UCSD-AML1 (cell line): ENCODE results near the gene FAIM2.
A peak's percentile ranks its signal among the peaks of the same experiment; 100 is the strongest.

Source experiments
- DNase-seq: peaks from one replicate; lab custom pipeline; 2025; ENCODE audit not compliant: unreplicated experiment; lab: John Stamatoyannopoulos, UW

The FAIM2 gene

DNA sequence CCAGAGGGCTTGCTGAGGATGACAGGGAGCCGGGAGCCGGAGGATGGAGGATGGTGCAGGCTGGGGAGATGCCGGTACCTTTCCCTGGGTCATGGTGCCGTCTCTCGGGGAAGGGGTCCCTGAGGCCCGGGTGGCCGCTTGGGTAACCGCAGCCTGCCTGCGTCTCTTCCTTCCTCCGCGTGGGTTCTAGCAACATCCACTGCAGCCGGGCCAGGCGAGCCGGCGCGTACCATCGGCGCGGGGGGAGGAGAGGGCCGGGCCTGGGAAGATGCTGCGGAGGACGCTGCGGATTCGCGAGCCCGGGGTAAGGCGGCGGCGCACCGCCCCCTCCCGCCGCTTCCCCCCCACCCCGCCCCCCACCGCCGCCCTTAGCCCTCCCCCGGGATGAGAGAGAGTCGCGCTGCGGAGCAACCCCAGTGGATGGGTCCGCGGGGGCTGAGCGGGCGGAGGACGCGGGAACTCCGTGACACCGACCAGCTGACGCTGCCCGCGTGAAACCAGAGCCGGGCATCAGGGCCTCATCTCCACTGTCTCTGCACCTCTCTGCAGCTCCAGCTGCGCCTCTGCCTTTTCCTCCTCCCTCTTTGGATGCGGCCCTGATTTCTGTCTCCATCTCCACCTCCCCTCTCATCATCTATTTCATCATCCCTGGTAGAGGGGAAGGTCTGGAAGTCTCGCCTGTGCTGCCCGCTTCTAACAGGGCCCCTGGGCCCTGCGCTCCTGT lies at the start of gene FAIM2:
FAIM2 (minus strand) TSS at position 201 of the 724 bp plus-strand sequence; CDS start at position 93, 108 bp downstream.
- DNase-seq: no peak

DNA sequence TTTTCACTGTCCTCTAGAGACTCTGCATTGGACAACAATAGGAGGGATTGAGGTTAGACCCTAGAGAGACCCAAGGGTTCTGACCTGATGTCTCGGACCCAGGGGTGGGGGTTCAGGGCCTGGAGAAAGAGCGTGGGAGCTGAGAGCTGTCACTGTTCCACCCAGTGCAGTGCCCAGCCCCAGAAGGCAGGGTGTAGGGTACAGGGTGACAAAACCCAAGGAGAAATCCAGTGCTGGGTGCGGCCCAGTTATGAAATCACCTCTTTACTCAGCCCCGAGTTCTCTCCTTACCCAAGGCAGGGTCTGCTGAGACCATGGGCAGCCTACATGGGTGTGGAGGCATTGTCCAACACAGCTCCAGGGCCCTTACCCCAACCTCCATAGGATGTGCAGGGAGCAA lies 49.5 kb upstream of the FAIM2 start:
- no peak for DNase-seq

DNA sequence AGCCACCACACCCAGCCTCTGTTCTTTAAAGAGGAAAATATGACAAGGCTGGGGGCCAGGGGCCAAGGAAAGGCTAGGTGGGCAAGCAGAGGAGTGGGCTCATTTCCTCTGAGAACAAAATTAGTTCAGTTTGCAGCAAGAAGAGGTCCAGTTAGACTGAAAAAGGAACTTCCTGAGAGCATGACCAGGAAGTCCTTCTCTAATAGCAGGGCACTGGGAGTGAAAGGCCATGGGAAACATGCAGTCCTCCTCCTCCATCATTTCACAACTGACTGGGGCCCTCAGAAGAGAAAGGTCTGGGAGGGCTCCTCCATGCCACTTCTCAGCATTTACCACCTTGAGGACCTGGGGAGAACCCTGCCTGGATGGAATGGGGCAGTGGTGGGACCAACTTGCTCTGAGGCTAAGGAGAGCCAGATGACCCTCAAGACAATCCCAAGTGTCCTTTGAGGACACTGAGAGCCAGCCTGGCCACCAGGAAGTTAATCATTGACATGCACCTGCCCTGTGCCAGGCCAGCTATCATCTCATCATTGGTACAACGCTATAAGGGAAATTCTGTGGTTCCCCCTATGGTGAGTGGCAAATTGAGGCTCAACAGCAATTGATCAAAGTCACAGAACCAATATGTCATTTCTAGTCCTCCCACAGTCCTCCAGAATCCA lies 48.8 kb upstream of the FAIM2 start:
- no peak for DNase-seq

DNA sequence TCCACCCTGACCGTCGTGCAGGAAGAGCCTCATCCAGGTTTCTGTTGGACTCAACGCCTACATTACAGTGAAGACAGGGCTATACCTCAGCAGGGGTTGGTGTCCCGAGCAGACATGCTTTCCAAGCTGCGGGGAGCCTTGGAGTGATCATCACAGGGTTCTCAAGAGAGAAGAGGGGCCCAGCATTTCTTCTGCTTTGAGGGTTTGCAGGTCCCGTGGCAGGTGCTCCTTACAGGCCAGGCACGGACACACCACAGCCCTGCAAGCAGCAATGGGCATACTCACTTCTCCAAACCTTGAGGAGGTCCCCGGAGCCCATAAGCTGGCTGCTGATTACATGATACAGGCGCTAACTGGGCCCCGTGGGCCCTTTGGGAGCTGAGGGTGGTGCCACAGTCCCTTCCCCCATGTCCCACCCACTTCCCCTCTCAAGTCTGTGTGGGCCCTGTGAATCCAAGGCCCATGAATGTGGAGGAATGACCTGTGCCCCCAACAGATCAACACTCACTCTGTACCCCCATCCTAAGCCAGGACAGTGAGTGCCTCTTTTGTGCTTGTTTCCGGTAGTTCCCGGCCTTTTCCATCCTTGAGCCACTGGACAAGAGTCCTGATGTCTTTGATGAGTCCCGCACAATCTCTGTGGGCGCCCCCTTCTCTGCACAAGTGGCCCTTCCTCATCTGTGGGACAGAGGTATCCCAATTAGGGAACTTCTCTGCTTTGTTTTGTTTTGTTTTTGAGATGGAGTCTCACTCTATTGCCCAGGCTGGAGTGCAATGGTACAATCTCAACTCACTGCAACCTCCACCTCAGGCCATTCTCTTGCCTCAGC lies 47.9 kb upstream of the FAIM2 start:
- no peak for DNase-seq

DNA sequence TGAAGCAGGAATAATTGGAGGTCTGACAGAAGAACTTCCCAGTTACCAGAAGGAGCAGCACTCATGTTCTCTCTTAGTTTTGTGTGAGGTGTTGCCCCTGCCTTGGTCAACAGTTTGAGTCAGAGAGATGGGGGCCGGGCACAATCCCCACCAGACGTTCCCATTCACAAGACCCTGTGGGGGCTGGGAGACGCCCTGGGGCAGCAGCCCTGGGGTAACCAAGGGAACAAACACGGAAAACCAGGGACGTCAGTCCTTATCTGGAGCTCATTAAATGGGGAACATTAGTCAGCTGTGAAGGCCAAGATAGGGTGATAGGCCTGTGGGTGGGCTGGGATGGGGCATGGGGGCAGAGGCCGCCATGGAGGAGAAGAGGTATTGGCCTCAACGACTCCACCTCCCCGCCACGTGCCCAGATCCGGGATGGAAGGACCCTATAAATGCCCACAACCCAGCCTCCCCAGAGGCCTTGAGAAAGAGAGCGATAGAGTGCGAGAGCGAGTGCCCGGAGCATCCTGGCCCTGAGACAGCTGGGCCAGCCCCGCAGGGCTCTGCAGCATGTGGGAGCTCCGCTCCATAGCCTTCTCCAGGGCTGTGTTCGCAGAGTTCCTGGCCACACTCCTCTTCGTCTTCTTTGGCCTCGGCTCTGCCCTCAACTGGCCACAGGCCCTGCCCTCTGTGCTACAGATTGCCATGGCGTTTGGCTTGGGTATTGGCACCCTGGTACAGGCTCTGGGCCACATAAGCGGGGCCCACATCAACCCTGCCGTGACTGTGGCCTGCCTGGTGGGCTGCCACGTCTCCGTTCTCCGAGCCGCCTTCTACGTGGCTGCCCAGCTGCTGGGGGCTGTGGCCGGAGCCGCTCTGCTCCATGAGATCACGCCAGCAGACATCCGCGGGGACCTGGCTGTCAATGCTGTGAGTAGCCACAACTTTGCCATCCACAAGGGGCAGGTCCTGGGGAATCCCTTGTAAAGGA lies 46.9 kb upstream of the FAIM2 start, which contains the start of gene AQP2:
AQP2 (plus strand) TSS at position 465 of the 979 bp plus-strand sequence; CDS start at position 559, 94 bp downstream.
- DNase-seq: no peak

DNA sequence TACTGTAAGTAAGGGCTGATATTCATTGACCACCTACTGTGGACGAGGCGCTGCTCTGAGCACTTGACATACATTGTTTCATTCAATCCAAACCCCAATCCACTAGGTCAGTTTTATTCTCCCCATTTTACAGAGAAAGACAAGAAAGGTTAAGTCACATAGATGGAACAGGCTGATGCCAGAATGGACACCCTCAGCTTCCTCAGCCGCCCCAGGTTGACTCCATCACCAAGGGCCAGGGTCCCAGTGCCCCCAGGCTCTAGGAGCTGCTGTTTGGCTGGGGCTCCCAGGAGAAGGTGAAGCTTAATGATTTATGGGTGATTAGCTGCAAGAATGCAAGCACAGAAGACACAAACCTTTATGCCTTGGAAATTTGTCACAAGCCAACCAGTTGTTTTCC lies 46.2 kb upstream of the FAIM2 start:
- DNase-seq: no peak

DNA sequence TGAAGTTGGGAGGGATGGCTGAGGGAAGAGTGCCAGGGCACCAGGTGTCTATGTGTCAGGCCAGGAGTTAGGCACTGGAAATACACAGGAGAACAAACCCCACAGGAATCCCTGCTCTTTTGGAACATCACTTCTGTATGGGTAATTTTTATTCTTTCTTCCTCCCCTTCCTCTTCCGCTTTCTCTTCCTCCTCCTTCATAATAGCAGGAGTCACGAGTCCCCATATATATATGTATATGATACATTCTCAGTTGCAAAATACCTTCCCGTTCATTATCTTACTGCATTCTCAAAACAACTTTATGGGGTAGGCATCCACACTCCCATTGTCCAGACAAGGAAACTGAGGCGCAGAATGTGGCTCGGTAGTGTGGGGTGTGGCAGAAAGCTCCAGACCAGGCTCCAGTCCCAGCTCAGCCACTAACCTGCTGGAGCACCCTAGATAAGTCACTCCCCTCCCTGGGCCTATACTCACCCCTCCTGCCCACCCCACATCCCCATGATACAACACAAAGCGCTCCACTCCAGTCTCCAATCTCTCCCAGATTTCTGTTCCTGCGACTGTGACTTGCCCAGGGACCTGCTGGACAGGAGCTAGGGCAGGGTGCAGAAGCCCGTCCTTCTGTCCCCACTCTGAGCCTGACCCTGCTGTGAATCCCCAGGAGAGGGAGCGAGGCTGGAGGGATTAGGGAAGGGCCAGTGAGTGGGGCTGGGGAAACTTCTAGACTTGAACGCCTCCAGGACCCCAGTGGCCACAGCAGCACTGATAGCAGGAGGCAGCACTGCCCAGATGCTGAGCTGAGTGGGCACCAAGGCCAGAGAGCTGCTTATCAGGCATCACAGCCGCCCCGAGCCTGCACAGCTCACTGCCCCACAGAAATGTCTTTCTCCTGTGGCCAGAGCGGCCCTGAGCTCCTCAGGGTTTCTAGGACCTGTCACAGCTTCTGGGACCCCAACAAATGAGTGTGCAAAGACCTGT lies 45.5 kb upstream of the FAIM2 start:
- DNase-seq: no peak

DNA sequence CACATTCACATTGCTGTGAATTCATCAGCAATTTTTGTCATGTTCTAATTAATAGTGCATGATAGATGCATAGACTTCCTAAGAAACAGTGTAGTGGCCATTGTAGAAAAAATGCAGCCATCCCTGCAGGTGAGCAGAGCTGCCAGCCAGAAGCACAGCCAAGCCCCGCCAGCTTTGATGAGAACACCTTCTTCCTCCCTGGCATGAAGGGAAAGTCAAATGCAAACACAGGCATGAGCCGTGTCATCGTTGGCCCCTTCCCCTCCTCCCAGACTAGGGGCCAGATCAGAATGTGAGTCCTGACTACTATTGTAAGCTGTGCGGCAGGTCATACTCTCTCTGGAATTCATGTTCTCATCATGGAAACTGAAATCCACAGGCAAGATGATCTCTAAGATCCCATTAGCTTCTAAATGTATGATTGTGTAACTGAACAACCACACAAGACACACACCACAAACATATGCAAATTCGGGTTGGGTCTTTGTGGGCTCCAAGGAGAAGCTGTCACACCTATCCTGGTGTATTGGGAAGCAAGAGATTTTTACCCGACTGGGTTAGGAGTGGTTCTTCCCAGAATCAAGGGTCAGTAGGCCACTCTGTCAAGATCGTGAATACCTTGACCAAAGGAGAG lies 44.0 kb upstream of the FAIM2 start:
- DNase-seq: no peak

DNA sequence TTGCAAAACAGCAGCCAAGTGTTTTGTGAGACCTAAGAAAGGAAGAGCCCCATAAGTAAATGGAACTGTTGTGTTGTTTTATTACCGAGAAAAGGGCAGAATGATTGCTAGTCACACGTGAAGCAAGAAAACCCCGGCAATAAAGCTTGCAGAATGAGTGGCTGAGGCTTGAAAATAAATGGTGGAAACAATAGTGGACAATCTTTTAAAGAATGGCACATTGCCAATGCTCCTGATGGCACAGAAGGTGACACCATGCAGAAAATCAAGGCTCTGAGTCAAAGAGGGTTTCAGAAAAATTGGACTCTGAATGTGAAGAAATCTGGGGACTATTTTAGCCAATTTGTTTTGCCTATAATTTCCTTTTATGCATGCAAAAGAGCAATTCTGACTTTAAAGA lies 42.8 kb upstream of the FAIM2 start:
- DNase-seq: no peak

DNA sequence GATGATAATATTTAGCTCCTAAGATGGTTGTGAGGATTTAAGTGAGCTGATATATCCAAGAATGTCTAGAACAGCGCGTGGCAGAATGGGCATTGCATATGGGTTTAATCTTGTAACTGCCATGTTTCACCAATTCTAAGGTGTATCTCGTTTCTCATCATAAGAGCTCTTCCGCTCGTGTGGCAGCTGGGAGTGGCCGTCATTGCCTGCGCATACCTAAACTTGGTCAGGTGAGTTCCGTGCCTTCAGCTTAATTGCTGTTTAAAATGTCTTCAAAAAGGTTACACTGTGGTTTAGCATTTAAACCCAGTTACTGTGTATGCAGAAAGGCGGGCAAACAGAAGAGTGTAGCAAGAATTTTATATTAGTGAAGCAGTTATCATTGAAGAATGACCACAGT lies 42.4 kb upstream of the FAIM2 start:
- no peak for DNase-seq

DNA sequence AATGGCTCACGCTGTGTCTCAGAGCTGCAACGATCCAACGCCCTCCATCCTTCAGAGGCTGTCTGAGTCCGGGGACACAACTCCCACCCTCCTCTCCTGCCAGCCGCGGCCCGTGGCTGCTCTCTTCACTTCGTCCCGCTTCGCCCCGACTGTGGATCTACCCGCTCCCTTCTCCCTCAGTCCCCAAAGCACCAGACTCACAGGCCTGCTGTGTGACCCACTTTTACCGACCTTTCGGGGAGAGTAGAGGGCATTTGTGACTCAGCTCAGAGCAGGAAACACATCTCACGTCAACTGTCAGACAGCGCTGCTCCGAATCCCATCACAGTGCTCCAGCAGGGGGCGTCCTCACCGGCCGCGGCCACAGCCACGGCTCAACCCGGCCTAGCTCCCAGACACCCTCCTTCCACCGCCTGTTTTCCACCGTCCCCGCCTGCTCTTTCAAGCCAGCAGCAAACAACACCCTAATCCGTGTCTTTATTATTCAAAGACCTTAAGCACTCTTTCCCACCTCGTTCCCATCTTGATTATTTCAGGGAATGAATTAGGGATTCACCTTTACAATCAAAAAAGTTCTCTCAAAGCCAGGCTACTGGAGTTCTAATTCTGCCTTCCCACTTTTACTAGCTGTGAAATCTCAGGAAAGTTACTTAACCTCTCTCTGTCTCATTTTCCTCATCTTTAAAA lies 41.8 kb upstream of the FAIM2 start:
- DNase-seq: peak; percentile 72

DNA sequence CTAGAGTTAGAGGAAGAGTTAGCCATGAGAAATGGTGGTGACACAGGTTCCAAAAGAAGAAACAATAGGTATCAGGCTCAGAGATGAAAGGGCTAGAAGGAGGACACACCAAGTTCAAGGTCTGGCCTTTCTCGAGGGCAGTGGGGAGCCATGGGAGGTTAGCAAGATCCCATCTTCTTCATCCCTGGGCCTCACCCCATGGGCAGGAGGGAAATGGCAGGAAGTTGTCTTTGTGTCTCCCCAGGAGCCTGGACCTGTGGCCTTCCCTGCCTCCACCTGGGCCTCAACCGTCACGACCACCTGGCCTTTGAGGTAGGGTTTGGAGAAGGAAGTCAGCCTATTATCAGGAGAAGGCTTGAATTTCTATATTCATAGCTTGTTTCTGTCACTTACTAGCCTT lies 41.0 kb upstream of the FAIM2 start:
- DNase-seq: no peak

DNA sequence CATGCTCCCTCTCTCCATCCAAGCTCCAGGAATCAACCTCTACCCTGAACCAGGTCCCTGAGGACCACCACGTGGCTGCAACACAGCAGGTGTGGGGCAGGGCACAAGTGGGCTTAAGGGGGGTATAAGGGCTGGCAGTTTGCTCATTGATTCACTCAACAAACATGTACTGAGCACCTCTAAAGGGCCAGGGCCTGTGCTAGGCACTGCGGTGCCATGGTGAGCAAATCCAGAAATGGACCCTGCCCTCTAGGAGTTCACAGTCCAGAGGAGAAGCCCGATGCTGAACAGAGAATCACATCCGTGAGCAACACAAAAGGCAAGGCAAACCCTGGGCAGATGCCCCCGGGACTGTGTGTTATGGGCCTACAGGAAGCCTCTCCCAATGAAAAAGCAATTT lies 40.3 kb upstream of the FAIM2 start:
- no peak for DNase-seq

DNA sequence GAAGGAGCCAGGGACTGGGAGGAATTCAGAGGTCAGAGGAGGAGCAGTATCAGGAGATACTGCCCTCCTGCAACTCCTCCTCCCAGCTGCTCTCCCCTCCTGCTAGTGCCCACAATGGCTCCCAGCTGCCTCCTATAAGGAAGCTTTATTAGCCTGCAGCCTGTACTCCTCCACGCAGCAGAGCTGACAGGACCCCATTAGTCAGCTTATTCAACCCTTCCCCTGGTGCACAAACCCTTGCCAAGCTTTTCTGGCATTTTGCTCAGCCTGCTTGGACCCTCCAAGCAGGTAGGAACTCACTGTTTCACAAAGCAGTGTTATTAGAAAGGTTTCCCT lies 39.9 kb upstream of the FAIM2 start:
- DNase-seq: no peak

DNA sequence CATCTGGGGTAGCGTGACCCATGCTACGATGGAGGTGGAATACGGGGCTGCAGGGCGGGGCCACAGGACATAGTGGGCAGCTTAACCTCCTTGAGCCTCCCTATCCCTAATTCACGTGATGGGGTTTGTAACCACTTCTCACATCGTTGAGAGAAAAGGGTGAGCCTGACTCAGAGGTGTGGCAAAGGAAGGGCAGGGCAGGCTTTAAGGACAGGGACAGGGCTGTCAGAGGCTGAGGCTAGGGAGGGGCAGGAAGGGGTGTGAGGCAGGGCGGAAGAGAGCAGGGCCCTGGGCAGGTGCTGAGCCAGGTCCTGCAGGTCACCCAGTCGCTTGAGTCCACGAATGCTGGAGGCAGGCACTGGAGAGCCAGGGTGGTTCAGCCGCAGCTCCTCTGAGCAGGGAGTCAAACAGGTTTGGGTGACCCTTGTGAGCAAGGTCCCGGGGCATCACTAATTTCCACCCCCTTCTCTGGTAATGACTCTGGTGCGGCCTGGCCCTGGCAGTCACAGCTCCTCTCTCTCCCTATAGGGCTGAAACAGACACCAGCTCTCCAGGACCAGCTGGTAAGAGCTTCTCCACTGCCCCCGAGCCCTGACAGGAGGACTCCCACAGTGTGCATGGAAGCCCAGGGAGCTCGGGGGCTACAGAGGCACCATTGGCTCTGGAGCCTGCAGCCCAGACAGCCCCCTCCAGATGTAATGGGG lies 39.4 kb upstream of the FAIM2 start:
- DNase-seq: no peak

DNA sequence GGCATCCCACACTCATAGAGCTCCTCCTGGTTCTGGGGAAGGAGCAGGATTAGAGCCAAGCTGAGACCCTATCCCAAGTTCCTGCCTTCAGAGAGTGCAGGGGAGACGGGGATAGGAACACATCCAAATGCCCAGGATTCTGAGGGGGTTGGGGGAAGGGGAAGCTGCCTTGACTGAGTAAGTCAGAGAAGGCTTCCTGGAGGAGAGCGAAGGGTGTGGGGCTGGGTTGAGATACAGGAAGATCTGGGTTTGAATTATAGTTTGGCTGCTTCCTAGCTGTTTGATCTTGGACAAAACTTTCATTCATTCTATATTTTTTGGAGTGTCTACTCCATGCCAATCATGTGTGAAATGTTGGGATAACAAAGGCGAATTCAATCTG lies 38.8 kb upstream of the FAIM2 start:
- DNase-seq: no peak

DNA sequence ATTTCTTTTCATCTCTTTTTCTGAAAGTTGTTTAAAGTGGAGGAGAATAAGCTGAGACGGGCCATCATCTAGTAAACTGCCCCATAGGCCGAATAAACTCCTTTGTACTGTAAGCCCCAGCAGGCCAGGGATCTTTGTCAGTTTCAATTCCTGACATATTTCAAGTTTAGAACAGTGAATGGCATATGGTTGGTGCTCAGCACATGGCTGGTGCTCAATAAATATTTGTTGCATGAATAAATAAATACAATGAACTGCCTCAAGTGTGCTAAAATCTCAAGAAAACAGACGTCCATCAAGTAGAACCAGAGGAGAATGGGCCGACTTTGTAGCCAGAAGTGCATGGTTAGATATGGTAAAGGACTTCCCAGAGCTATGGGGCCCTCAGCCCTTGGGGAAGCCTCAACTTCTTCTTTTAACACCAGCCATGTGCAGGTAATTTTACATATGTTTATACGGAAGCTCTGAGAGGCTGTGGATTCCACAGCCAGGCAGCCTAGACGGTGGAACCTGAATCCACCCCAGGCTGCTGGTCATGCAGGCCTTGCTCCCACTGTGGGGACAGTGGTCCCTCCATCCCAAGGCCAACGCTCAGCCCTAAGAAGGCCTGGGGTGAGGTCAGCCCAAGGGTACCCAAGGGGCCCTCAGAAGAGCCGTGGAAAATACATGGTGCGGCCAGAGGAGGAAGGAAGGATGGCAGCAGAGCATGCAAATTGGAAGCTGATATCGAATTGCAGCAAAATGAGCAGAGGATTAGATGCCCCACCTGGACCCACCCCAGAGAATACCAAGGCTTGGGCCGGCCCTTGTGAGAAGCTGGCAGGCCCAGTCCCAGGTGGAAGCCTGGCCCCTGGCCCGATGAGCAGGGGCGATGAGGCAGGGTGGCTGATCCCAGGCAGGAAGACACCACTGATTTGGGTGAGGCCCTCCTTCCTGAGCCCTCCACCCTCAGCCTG lies 38.1 kb upstream of the FAIM2 start:
- no peak for DNase-seq
